ENCODE results near the gene SEMA5A.

DNA sequence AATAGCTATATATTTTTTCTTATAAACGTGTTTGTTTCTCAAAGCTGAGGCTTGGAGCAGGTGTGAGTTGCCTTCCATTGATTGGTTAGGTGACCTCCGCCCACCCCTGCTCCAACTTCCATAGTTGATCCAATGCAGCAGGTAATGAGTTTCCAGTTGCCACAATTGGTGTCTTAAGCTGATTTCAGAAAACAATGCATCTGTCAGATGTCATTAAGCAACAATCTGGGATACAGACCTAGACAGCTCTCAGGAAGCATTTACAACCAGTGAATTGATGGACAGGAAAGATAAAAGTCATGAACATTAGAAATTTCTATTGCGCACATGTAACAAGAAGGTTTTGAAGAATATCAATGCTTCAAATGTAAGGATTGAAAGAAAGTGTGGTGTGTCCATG is 510.5 kb downstream of the SEMA5A start:
- TF ChIP-seq CTCF (IDR thresholded peaks at IDR 0.05) (no peak), POLR2A (IDR thresholded peaks at IDR 0.05) (no peak)

Data from uterus (tissue), 2 donors.